Measurements from ENCODE around the gene DTYMK.
"Not testable (repeated sequence)": the region's sequence is repeated elsewhere in the genome, so short reads cannot be mapped to it uniquely, and the experiment has no call there.

DTYMK gene

DNA sequence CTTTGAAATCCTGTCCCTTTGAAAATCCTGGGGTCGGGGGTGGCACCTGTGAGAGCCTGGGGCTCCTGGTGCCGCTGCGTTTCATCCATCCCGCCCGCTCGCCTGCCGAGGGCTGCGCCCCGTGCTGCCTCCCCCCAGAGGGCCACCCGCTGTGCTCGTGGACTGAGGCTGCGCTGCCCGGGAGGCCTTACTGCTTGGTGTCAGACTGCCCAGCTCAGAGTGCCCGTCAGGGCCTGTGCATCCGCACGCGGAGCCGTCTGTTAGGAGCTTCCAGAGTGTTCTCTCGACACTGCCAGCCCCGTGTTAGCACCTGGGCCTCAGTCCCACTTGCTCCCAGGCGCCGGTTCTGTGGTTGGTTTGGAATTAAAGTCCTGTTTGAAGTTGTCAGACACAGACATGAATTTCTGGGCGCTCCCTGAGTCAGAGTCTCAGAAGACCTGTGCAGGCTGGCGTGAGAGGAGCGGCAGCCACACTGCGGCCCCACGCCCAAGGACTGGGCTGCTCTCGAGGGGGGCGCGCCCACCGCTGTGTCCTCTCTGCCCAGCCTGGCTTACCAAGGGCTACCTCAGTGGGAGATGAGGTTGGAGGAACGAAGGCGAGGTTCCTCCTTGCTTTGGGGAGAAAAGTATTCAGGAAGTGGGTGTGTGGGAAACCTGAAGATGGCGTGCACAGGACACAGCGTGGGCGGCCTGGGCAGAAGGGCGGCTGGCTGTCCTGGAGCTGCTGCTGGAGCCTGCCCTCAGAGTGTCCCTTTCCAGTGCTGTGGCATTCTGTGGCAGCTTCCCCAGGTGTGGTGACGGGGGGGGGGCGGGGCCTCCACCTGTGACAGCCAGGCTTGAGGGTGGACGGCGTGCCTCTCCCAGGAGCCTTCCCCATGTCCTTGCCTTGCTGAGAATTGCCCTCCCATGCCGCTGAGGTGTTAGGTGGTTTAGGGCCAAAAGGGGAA is 14.1 kb downstream of the DTYMK start:
- no peak for DNase-seq (ENCODE audit: low read depth)

DNA sequence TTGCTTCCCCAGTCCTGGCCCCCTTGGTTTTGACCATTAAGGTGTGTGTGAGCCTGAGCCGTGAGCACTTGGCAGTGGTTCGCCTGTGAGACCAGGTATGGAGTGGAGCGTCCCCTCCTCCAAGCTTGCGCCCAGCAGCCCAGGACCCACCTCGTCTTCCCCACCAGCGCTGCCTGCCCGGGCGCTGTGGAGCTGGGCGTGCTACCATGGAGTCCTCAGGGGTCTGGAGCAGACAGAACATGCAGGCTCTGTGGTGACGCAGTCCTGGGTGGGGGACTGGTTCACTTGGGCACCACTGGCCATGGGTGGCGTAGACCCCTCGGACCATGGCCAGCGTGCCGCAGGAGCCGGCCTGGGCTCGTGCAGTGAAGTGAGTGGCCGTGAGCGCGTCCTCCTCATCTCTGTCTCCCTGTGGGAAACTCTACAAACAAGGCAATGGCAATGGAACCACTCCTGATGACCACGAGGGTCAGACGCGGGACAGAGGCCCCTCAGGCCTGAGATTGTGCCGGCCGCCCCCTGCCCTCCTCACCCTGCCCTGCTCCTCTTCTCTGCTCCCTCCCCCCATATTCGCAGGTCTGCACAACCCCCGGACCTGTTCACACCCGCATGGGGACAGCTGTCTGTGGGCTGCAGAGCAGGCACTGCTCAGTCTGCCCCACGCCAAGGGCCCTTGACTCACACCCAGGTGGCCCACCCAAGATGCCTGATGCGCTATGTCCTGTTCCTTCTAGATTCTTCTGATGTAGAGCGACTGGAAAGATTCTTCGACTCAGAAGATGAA is 15.0 kb downstream of the DTYMK start:
- no peak for DNase-seq (ENCODE audit: low read depth)

DNA sequence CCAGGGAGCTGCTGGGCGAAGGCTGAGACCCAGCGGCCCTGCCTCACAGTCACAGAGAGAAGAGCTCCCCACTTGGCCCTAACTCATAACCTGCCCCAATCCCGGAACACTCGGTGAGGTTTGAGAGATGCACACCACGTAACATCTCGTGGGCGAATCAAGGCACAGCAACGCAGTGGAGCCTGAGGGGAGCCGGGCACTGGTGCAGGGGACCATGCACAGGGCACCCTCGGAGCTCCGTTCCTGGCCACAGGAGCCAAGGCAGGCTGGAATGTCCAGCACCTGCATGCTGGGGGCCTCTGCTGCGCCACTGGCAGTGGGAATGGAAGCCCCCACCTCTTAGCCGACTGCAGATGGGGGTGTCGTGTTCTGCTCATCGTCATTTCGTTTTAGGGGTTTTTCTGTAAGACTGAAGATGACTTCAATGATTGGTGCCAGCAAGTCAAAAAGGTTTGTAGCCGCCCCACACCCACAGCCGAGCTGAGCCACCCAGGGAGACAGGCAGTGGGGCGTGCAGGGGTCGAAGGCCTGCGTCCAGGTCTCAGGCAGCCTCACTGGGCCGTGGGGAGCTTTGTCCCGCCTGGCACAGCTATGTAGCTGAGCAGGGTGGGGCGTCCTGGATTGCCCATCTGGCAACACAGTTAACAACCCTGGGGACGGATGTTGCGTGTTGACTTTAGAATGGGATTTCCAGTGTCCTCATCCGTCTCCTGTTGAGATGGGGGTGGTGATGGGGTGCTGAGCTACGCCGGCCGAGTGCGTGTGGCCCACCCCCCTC is 16.1 kb downstream of the DTYMK start:
- DNase-seq (ENCODE audit: low read depth), result no peak

DNA sequence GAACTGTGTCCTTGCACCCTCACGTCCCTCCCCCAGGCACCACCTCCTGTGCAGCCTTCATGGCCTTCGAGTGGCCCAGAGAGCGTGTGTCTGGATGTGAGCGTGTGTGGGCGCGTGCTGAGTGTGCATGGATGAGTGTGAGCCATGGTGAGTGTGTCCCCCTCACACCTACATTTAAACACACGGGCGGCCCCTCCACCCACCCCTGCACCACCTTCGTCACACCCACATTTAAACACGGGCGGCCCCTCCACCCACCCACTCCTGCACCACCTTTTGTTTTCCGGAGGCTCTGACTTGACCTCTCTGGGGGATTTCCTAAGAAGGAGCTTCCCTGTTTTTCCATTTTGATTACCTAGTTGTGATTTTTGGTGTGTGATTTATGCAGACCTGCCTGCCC is 17.8 kb downstream of the DTYMK start:
- no peak for DNase-seq (ENCODE audit: low read depth)

DNA sequence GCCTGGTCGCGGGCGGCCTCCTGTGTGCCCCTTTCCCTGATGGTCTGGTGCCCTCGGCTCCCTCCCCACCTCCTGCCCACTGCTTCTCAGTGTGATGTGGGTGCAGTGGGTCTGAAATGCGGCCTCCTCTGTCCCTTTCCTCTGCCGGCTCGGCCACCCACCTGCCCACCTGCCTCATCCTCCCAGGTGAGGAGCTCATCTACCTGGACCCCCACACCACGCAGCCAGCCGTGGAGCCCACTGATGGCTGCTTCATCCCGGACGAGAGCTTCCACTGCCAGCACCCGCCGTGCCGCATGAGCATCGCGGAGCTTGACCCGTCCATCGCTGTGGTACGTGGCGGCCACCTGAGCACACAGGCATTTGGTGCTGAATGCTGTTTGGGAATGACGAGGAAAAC is 18.3 kb downstream of the DTYMK start:
- DNase-seq (ENCODE audit: low read depth), result no peak

DNA sequence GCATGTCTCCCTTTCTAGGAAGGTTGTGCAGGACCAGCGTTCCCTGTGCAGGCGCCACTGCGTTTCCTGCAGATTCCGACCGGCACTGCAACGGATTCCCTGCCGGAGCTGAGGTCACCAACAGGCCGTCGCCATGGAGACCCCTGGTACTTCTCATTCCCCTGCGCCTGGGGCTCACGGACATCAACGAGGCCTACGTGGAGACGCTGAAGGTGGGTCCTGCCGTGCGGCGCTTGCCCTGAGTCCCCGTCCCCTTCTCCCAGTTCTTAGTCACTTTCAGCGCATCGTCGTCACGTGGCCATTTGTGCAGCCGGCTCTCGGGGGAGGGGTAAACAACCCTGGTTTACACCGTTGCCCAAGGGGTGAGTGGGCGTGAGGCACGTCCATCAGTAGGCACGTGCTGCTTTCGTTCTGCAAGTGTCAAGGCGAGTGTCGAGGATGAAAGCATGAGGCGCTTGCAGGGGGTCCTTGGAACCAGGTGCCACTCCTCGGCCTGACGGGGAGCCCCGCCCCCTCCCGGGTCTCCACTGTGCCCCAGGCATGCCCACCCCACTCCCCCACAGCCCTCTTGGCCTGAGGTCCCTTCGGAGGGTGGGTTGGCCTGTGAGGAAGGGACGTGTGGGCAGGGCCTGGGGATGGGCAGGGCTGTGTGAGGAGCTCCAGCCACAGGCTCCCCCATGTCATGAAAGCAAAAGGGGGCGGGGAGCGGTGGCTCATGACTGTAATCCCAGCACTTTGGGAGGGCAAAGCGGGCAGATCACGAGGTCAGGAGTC is 19.8 kb downstream of the DTYMK start:
- no peak for DNase-seq (ENCODE audit: low read depth)

DNA sequence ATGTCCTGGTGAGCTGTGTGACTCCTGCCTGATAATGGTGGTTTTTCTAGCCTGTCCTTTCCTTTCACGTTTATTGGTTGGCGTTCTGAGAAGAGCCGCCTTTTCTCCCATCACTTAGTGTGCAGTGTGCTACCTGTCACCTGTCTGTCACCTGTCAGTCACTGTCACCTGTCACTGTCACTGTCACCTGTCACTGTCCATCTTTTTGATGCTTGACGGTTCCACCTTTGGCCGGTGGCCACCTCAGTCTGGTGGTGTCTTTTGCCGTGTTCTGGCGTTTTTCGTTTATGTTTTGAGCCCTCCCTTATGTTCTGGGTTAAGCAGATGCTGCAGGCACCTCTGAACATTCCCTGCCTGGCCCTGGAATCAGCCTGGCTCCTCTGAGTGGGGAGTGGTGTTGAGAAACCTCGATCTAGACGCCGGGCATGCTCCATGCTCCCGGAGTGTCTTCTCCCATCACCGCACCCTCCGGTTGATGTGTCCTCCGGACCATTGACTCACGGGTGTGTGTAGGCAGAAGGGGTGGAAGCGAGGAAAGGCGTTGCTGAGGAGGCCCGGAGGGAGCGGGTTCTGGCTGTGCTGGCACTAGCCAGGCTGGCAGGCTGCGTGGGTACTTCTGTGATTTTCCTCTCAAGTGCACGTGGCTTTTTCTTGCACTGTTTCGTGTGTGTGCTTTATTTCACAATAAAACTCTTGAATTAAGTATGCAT is 20.7 kb downstream of the DTYMK start:
- no peak for DNase-seq (ENCODE audit: low read depth)

DNA sequence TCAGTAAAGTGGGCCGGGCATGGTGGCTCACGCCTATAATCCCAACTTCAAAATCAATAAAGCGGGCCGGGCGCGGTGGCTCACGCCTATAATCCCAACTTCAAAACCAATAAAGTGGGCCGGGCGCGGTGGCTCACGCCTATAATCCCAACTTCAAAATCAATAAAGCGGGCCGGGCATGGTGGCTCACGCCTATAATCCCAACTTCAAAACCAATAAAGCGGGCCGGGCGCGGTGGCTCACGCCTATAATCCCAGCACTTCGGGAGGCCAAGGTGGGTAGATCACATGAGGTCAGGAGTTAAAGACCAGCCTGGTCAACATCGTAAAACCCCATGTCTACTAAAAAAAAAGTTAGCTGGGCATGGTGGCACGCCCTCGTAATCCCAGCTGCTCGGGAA is 23.9 kb downstream of the DTYMK start:
- DNase-seq (ENCODE audit: low read depth), result not testable (repeated sequence)

DNA sequence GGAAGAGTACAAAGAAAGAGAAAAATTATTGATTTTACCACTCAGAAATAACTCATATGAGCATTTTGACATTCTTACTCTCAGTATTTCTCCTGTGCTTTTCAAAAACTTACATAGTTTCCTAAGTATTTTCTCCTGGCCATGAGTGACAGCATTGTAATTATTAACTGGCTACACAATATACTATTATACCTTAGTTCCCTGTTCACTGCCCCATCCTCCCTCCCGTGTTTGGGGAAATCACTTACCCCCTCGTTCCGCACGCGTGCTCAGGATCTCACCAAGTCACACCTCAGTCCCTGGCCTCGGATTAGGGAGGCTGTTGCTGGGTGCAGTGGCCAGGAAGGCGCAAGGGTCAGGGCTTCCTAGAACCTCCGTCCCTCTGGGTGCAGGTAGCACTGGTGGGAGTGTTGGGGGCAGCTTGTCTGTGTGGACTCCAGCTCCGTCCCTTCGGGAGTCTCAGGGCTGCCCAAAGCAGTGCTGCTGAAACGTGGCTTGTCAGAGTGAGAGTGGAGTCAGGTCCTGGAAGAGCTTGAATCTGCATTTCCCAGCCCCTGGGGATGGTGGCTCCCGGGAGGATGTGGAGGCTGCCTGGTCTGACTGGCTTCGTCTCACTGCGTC is 25.9 kb downstream of the DTYMK start:
- DNase-seq (ENCODE audit: low read depth), result no peak

DNA sequence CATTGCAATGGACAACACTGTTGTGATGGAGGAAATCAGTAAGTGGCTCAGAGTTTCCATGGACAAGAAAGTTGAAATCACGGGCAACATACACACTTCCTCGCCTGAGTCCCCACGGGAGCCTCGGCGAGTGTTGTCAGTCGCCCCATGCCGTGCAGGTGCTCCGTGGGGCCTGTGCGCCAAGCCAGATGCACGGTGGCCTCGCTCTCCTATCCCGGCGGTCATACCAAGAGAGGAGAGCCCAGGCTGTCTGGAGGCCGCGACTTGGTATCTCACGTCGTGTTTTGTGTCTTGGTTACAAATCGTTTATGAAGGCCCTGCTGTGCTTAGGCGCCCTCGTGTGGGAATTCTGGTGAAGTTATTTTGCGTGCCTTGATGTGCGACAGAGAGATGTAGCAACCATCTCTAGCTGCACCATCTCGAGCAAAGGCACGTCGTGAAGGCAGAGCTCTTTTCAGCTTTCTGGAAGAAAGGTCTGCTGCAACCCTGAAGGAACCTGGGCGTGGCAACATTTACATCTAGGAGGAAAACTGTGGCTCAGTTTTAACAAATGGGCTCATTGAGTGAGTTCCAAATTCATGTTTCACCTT is 27.4 kb downstream of the DTYMK start:
- no peak for DNase-seq (ENCODE audit: low read depth)

DNA sequence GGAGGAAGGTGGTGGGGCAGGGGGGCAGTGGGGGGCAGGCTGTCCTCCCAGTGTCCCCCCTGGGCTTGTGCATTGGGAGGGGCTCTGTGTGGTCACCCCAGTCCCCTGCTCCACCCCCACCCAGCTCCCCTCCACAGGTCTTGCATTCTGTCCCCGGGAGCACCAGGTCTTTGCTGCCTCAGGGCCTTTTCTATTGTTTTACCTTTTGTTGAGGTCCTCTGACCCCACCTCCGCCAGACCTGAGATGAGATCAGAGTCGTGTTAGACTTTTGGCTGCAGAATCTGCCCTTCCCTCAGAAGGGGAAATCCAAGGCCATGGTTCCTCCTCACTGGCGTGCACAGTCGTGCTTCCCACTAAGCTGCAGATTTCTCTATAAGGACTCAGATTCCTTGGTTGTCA is 28.3 kb downstream of the DTYMK start:
- DNase-seq (ENCODE audit: low read depth), result no peak

DNA sequence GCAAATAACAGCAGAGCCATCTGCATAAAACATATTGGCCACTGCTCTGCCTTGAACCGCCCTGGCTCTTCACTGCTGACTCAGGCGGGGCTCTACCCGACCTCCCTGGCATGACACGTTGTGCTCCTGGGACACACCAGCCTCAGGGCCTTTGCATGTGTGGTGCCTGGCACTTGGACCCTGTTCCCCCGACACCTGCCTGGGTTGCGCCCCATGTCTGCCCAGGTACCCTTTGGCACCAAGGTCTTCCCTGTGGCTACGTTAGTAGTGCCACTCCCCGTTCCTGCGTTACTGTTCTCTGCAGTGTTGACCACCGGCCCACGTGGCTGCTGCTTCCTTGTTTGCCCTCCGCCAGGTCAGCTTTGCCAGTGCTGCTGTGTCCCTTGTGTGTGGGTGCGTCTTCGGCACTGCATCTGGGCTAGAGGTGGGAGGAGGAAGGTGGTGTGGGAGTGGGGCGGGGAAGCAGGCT is 28.8 kb downstream of the DTYMK start:
- no peak for DNase-seq (ENCODE audit: low read depth)

DNA sequence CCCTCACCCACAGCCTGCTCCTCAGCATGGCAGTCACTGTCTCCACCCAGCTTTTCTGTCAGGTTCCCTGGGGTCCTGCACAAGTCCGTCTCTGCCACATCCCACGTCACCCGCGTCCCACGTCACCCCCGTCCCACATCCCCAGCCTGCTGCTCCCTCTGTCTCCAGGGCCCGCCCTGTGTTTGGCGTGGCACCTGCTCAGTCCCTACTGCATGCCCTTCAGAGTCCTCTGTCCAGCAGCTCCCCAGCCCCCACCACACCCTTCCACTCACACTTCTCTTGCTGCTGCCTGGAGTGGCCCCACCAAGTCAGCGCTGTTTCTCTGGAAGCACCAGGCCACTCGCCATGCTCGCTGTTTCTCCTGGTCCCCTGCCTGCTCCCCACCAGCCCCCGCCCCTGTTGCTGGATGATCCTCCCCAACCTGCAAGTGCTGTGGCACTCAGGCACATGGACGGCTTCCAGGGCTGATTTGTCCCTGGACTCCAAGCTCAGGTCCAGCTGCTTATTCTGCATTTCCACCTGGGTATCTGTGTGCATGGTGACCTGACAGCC is 30.3 kb downstream of the DTYMK start:
- DNase-seq (ENCODE audit: low read depth), result no peak

DNA sequence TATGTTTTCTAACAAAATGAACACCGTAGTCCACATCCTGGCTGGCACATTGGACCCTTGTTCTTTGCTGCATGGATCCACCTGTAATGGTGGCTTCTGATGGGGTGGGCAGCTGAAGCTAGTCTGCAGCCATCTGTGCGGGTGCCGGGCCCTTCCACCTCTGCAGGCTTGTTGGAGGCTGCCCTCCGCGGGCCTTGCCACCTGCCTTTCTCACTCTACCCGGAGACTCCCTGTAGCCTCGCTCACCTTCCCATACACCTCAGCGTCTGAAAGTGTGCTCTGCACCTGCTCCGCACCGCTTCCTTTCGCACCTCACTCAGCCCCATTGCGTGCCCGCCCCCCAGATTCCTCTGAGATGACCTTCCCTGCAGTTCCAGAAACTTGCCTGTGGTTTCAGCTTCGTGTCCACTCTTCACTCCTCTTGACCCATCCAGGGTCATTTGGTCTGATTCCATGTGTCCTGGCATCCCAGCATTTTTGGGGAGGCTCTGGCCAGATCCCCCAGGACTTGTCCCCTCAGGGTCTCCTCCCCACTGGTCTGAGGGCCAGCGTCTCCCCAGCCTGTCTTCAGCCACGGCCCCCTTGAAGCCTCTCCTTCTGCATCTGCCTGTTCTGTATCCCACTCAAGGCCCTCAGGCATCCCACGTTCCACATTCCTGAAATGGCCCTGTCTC is 31.0 kb downstream of the DTYMK start:
- no peak for DNase-seq (ENCODE audit: low read depth)

DNA sequence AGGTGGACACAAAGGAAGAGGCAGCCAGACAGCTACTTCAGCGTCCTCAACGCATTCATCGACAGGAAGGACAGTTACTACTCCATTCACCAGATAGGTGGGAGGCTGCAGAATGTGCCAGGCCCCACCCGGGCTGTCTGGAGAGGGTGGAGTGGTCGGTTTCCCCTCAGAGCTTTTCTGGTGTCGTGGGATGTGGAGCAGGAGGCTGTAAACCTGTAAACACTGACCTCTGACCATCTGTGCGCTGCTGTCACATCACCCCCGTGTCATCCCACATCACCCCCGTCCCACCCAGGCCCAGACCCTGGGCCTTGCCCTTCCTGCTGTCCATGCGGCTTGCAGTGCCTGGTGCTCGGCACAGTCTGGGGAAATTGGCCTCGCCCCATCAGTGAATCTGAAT is 32.1 kb downstream of the DTYMK start:
- no peak for DNase-seq (ENCODE audit: low read depth)

DNA sequence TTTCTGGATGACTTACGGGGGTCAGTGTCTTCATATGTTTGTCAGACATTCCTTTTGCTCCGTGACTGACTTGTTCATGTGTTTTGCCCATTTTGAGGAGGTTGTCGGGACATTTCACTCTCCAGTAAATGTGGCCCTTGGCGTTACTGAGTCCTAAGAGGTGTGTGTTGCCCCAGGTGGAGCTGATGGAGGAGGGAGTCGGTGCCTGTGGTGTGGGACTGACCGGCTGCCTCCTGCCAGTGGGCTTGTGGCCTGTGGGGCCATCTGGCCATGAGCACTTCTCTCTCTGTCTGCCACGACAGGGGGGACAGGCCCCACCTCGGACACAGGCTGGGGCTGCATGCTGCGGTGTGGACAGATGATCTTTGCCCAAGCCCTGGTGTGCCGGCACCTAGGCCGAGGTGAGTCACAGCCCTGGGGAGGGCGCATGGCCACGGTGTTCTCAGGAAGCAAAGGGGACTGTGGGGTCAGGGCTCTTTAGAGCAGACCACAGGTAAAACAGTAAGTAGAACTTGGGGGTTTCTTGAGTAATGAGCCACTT is 33.3 kb downstream of the DTYMK start:
- no peak for DNase-seq (ENCODE audit: low read depth)

DNA sequence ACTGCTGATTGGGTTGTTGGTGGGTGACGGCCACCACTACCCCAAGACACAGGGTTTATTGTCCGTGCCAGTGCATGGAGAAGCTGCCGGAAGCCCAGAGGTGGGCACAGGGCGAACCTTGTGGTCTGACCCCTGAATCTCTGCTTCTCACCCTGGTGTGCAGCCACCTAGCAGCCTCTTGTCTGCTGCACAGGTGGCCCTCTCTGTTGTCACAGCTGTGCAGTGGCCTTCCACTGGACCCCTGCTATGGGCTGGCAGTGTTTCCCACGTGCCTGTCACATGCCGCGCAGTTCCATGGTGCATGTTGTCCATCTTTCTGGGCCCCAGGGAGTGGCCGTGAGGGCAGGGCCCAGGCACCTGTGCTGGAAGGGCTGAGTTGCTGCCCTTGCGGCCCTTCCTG is 33.9 kb downstream of the DTYMK start:
- DNase-seq (ENCODE audit: low read depth), result no peak

DNA sequence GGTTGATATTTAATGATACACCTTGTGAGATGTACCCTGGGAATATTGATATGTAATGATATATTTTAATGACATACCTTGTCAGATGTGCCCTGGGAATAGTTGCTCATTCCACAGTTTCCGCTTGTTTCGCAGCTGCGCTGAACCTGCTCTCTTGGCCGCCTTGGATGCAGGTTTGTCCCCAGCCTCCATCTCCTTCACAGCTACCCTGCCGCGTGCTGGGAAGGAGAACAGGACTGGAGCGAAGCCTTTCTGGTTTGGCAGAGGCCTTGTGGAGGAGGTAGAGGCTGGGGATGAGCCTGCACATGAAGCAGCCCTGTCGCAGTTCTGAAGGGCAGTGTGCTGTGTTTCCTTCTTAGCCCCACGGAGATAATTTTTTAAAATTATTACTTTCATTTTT is 34.5 kb downstream of the DTYMK start:
- DNase-seq (ENCODE audit: low read depth), result no peak

DNA sequence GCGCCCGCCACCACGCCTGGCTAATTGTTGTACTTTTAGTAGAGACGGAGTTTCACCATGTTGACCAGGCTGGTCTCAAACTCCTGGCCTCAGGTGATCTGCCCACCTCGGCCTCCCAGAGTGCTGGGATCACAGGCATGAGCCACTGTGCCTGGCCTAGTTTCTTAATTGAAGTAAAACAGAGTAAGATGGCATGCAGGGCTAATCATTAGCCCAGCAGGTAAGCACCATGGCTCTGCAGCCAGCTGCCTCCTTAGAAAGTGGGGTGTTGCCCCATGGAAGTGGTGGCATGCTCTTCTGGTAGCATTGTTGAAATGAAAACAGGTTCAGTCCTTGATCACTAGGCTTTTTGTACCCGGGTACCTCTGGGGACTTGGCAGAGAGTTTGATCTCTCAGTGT is 36.7 kb downstream of the DTYMK start:
- DNase-seq (ENCODE audit: low read depth), result no peak

Data from activated T-cell treated with anti-CD3 and anti-CD28 coated beads for 24 hours (primary cell).